Astrocyte (in vitro differentiated cells and primary cell): ENCODE measurements around the gene TMEM256. TPM values are rescaled to one million over a fixed set of nuclear protein-coding genes. Genes with fewer than 3 reads are reported as not detected.

Experiments used
- DNase-seq: peaks from one replicate; pipeline ENCODE4 v3.0.0-alpha.2; 2010; ENCODE audit warnings: low read depth
- FAIRE-seq: peaks from 2 replicates; lab custom pipeline; 2011; peaks lifted over from hg19 to GRCh38; lab: Jason Lieb, UNC
- H2AFZ ChIP-seq: 2 replicates; pipeline ENCODE4 v1.6.0; 2012; ENCODE audit warnings: low read depth, low read length, inconsistent platforms
- H3K27ac ChIP-seq: 2 replicates; pipeline ENCODE4 v1.5.1; 2011; ENCODE audit warnings: low read depth, low read length, inconsistent platforms
- H3K27me3 ChIP-seq: 2 replicates; pipeline ENCODE4 v1.6.0; 2011; ENCODE audit warnings: low read length, inconsistent platforms; ENCODE audit not compliant: insufficient read depth
- H3K36me3 ChIP-seq: 2 replicates; pipeline ENCODE4 v1.5.1; 2011; ENCODE audit warnings: low read length, inconsistent platforms; ENCODE audit not compliant: insufficient read depth
- H3K4me1 ChIP-seq: 2 replicates; pipeline ENCODE4 v1.5.1; 2011; ENCODE audit warnings: low read length, inconsistent platforms; ENCODE audit not compliant: insufficient read depth
- H3K4me2 ChIP-seq: 2 replicates; pipeline ENCODE4 v1.6.0; 2012; ENCODE audit warnings: low read length, inconsistent platforms
- H3K4me3 ChIP-seq: 2 replicates; pipeline ENCODE4 v1.5.1; 2011; ENCODE audit warnings: low read depth, mild to moderate bottlenecking, low read length, inconsistent platforms; ENCODE audit not compliant: insufficient read depth
- H3K79me2 ChIP-seq: 2 replicates; pipeline ENCODE4 v1.6.0; 2012; ENCODE audit warnings: mild to moderate bottlenecking, low read length, inconsistent platforms; ENCODE audit not compliant: insufficient read depth
- H3K9ac ChIP-seq: 2 replicates; pipeline ENCODE4 v1.6.0; 2012; ENCODE audit warnings: mild to moderate bottlenecking, low read length, inconsistent platforms
- H3K9me3 ChIP-seq: 2 replicates; pipeline ENCODE4 v1.5.1; 2012; ENCODE audit warnings: low read depth, mild to moderate bottlenecking, low read length, inconsistent platforms; ENCODE audit not compliant: insufficient read depth
- H4K20me1 ChIP-seq: 2 replicates; pipeline ENCODE4 v1.6.0; 2012; ENCODE audit warnings: low read length, inconsistent platforms; ENCODE audit not compliant: insufficient read depth
- H3K27ac Mint-ChIP-seq: one replicate; pipeline ENCODE4 v1.8.0; 2021; ENCODE audit warnings: mild to moderate bottlenecking, mixed read lengths; ENCODE audit not compliant: unreplicated experiment
- H3K27me3 Mint-ChIP-seq: one replicate; pipeline ENCODE4 v1.8.0; 2021; ENCODE audit warnings: low read depth, mixed read lengths; ENCODE audit not compliant: unreplicated experiment
- H3K36me3 Mint-ChIP-seq: one replicate; pipeline ENCODE4 v1.8.0; 2021; ENCODE audit warnings: low read depth, mixed read lengths; ENCODE audit not compliant: unreplicated experiment
- H3K4me1 Mint-ChIP-seq: one replicate; pipeline ENCODE4 v1.8.0; 2021; ENCODE audit warnings: low read depth, mixed read lengths; ENCODE audit not compliant: unreplicated experiment
- H3K4me3 Mint-ChIP-seq: one replicate; pipeline ENCODE4 v1.8.0; 2021; ENCODE audit warnings: mild to moderate bottlenecking, moderate library complexity, mixed read lengths; ENCODE audit not compliant: unreplicated experiment
- H3K9me3 Mint-ChIP-seq: one replicate; pipeline ENCODE4 v1.8.0; 2021; ENCODE audit warnings: mild to moderate bottlenecking, mixed read lengths; ENCODE audit not compliant: unreplicated experiment
- EZH2 ChIP-seq: IDR thresholded peaks from 2 replicates; pipeline ENCODE4 v1.6.1; 2012; ENCODE audit warnings: mild to moderate bottlenecking, low read length, inconsistent platforms; ENCODE audit not compliant: insufficient read depth
- total RNA-seq: library from RNA; stranded (reverse); gene quantifications from 2 replicates; pipeline ENCODE4 v1.2.1, GENCODE V29; 2021
- TF ChIP-seq, protein P1 (sequence below): IDR thresholded peaks from 2 replicates; pipeline ENCODE4 v1.5.1; 2011; ENCODE audit warnings: low read depth, mild to moderate bottlenecking, inconsistent platforms, low read length, moderate library complexity; ENCODE audit not compliant: insufficient read depth

The TMEM256 gene
- total RNA-seq, 1 donor from 2014 or later: 45.7 TPM

DNA sequence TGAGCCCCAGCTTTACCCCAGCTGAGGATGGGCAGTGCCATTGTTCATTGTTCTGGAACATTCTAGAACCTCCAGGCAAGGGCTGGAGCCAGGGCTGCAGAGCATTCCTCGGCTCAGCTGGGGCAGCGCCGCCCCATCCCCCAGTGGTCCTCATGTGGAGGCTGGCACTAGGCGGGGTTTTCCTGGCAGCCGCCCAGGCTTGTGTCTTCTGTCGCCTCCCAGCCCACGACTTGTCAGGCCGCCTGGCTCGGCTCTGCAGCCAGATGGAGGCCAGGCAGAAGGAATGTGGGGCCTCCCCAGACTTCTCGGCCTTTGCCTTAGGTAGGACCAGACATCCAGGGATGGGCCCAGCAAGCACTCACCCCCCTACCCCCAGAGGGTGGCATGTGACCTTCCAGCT, 48.8 kb downstream of the TMEM256 start, which contains the start of gene TMEM95:
TSS of gene TMEM95 (plus strand) at position 104 of the 400 bp plus-strand sequence. CDS start at position 153, 49 bp downstream.
- Mint-ChIP-seq H3K27ac (peak within 1 kb of the TSS; percentile 80), H3K36me3 (no peaks in the 10 kb centered on the region), H3K9me3 (no peaks in the 10 kb centered on the region), H3K4me1 (peaks cover 15% of the 10 kb centered on the region), H3K4me3 (peak within 1 kb of the TSS; percentile 94), H3K27me3 (no peaks in the 10 kb centered on the region)
- no peak within 1 kb of the TSS for H2AFZ ChIP-seq
- H3K27ac ChIP-seq: no peak within 1 kb of the TSS
- H4K20me1 ChIP-seq: peaks cover 25% of the 10 kb centered on the region
- H3K4me2 ChIP-seq: peak within 1 kb of the TSS; percentile 97
- TF ChIP-seq, protein P1, sequence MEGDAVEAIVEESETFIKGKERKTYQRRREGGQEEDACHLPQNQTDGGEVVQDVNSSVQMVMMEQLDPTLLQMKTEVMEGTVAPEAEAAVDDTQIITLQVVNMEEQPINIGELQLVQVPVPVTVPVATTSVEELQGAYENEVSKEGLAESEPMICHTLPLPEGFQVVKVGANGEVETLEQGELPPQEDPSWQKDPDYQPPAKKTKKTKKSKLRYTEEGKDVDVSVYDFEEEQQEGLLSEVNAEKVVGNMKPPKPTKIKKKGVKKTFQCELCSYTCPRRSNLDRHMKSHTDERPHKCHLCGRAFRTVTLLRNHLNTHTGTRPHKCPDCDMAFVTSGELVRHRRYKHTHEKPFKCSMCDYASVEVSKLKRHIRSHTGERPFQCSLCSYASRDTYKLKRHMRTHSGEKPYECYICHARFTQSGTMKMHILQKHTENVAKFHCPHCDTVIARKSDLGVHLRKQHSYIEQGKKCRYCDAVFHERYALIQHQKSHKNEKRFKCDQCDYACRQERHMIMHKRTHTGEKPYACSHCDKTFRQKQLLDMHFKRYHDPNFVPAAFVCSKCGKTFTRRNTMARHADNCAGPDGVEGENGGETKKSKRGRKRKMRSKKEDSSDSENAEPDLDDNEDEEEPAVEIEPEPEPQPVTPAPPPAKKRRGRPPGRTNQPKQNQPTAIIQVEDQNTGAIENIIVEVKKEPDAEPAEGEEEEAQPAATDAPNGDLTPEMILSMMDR: no peak
- no peak for TF ChIP-seq EZH2
- no peaks in the 10 kb centered on the region for H3K36me3 ChIP-seq
- peak within 1 kb of the TSS; percentile 30 for H3K9ac ChIP-seq
- H3K9me3 ChIP-seq: no peaks in the 10 kb centered on the region
- H3K27me3 ChIP-seq: peaks cover 3% of the 10 kb centered on the region
- H3K79me2 ChIP-seq: peaks cover 34% of the 10 kb centered on the region
- FAIRE-seq (no peak), DNase-seq (no peak)
- peaks cover 25% of the 10 kb centered on the region for H3K4me1 ChIP-seq
- H3K4me3 ChIP-seq: no peak within 1 kb of the TSS

- H3K4me1 ChIP-seq: peaks cover 32% of the 10 kb centered on the region
- peaks cover 34% of the 10 kb centered on the region for H3K79me2 ChIP-seq
- no peak overlapping the region for H3K4me3 ChIP-seq
- H3K27me3 ChIP-seq: peaks cover 3% of the 10 kb centered on the region
- no peaks in the 10 kb centered on the region for H3K9me3 ChIP-seq
- peaks cover 25% of the 10 kb centered on the region for H4K20me1 ChIP-seq
- no peak overlapping the region for H2AFZ ChIP-seq
- peaks cover 20% of the 10 kb centered on the region for H3K4me1 Mint-ChIP-seq
- peak overlapping the region; percentile 97 for H3K4me2 ChIP-seq
- H3K27me3 Mint-ChIP-seq: no peaks in the 10 kb centered on the region
- H3K27ac Mint-ChIP-seq: peak overlapping the region; percentile 80
- peak overlapping the region; percentile 30 for H3K9ac ChIP-seq
- H3K9me3 Mint-ChIP-seq: no peaks in the 10 kb centered on the region
- H3K27ac ChIP-seq: no peak overlapping the region
- H3K4me3 Mint-ChIP-seq: peak overlapping the region; percentile 94
- FAIRE-seq (no peak), DNase-seq (peak; percentile 63)
- no peak for TF ChIP-seq EZH2
- TF ChIP-seq, protein P1: no peak
- no peaks in the 10 kb centered on the region for H3K36me3 Mint-ChIP-seq
- no peaks in the 10 kb centered on the region for H3K36me3 ChIP-seq
These were observed 49.5 kb downstream of the TMEM256 start for GRCh38 chr17:7354262-7354843.

Other genes with a start within 250 kb of the TMEM256 start
- 3.6 and 5.0 TPM in 2 replicates for gene ASGR1, start 224.7 kb downstream of the TMEM256 start, total RNA-seq
- gene DLG4, start 184.3 kb downstream of the TMEM256 start, total RNA-seq: 45.6 and 48.0 TPM in 2 replicates
- 354 and 399 TPM in 2 replicates for gene ACADVL, start 184.2 kb downstream of the TMEM256 start, total RNA-seq
- gene DVL2, start 169.6 kb downstream of the TMEM256 start, total RNA-seq: 30.2 and 34.4 TPM in 2 replicates
- 78.0 and 89.5 TPM in 2 replicates for gene PHF23, start 164.6 kb downstream of the TMEM256 start, total RNA-seq
- gene GABARAP, start 161.6 kb downstream of the TMEM256 start, total RNA-seq: 434 and 454 TPM in 2 replicates
- gene CTDNEP1, start 152.4 kb downstream of the TMEM256 start, total RNA-seq: 102 and 103 TPM in 2 replicates
- 24.9 and 25.4 TPM in 2 replicates for gene ELP5, start 151.9 kb downstream of the TMEM256 start, total RNA-seq
- gene CLDN7, start 141.6 kb downstream of the TMEM256 start, total RNA-seq: 4.6 and 10.5 TPM in 2 replicates
- gene SLC2A4, start 122.4 kb downstream of the TMEM256 start, total RNA-seq: 0.30 TPM in 1 of 2 replicates, not detected in the other
- gene YBX2, start 109.5 kb downstream of the TMEM256 start, total RNA-seq: 0.24 and 0.86 TPM in 2 replicates
- 841 and 915 TPM in 2 replicates for gene EIF5A, start 96.5 kb downstream of the TMEM256 start, total RNA-seq
- 41.7 and 49.8 TPM in 2 replicates for gene GPS2, start 88.7 kb downstream of the TMEM256 start, total RNA-seq
- 32.5 and 32.6 TPM in 2 replicates for gene NEURL4, start 74.8 kb downstream of the TMEM256 start, total RNA-seq
- gene ACAP1, start 67.6 kb downstream of the TMEM256 start, total RNA-seq: 14.4 and 16.0 TPM in 2 replicates
- 31.6 and 41.4 TPM in 2 replicates for gene KCTD11, start 51.9 kb downstream of the TMEM256 start, total RNA-seq
- 0.30 TPM in 1 of 2 replicates, not detected in the other for gene TMEM95, start 48.9 kb downstream of the TMEM256 start, total RNA-seq
- 0.36 and 1.6 TPM in 2 replicates for gene TNK1, start 23.0 kb downstream of the TMEM256 start, total RNA-seq
- gene PLSCR3, start 9.6 kb downstream of the TMEM256 start, total RNA-seq: 65.7 and 67.6 TPM in 2 replicates
- gene NLGN2, start 3.7 kb upstream of the TMEM256 start, total RNA-seq: 77.3 and 80.7 TPM in 2 replicates
- gene SPEM1, start 16.2 kb upstream of the TMEM256 start, total RNA-seq: 0.23 TPM in 1 of 2 replicates, not detected in the other
- gene SPEM2, start 21.5 kb upstream of the TMEM256 start, total RNA-seq: 0.14 and 0.17 TPM in 2 replicates
- 0.07 TPM in 1 of 2 replicates, not detected in the other for gene SPEM3, start 24.8 kb upstream of the TMEM256 start, total RNA-seq
- gene TMEM102, start 31.3 kb upstream of the TMEM256 start, total RNA-seq: 10.7 and 11.8 TPM in 2 replicates
- gene FGF11, start 35.4 kb upstream of the TMEM256 start, total RNA-seq: 22.4 and 30.7 TPM in 2 replicates
- gene CHRNB1, start 41.0 kb upstream of the TMEM256 start, total RNA-seq: 9.7 and 11.7 TPM in 2 replicates
- 31.0 and 31.2 TPM in 2 replicates for gene ZBTB4, start 75.5 kb upstream of the TMEM256 start, total RNA-seq
- gene SLC35G6, start 77.3 kb upstream of the TMEM256 start, total RNA-seq: not detected in 2 replicates
- 143 and 151 TPM in 2 replicates for gene POLR2A, start 80.3 kb upstream of the TMEM256 start, total RNA-seq
- 2.4 and 3.4 TPM in 2 replicates for gene TNFSF12, start 145.0 kb upstream of the TMEM256 start, total RNA-seq
- gene TNFSF13, start 154.7 kb upstream of the TMEM256 start, total RNA-seq: 0.43 and 0.93 TPM in 2 replicates
- gene SENP3, start 157.8 kb upstream of the TMEM256 start, total RNA-seq: 51.4 and 58.7 TPM in 2 replicates
- gene CD68, start 175.5 kb upstream of the TMEM256 start, total RNA-seq: 4.4 and 6.2 TPM in 2 replicates
- 44.6 and 51.2 TPM in 2 replicates for gene MPDU1, start 179.8 kb upstream of the TMEM256 start, total RNA-seq
- gene SOX15, start 186.0 kb upstream of the TMEM256 start, total RNA-seq: 1.7 and 4.0 TPM in 2 replicates
- gene FXR2, start 210.8 kb upstream of the TMEM256 start, total RNA-seq: 54.3 and 60.2 TPM in 2 replicates
- gene SAT2, start 223.7 kb upstream of the TMEM256 start, total RNA-seq: 47.2 and 49.8 TPM in 2 replicates
- 0.79 and 1.4 TPM in 2 replicates for gene SHBG, start 226.0 kb upstream of the TMEM256 start, total RNA-seq
- 0.65 and 0.89 TPM in 2 replicates for gene ATP1B2, start 246.8 kb upstream of the TMEM256 start, total RNA-seq